ENCODE data around the gene SRP68. TPM values are rescaled to one million over a fixed set of nuclear protein-coding genes. Genes with fewer than 3 reads are reported as not detected.

SRP68 gene
- total RNA-seq, 8 experiments from 2014 or later = 21.2 to 70.9 (median 36.4) TPM

Other genes starting within 250 kb of the SRP68 start
- gene UNC13D, start 228.1 kb downstream of the SRP68 start, total RNA-seq = 1 to 10 TPM in 7 of 8 experiments, under 1 TPM in 1; 0.87 to 9.1 (median 2.7) TPM
- 10 to 100 TPM; 51.3 to 86.5 (median 60.1) TPM for gene WBP2, start 217.2 kb downstream of the SRP68 start, total RNA-seq
- gene TRIM47, start 193.9 kb downstream of the SRP68 start, total RNA-seq = 10 to 100 TPM in 2 of 8 experiments, 1 to 10 TPM in 5, under 1 TPM in 1; 0.67 to 15.1 (median 4.8) TPM
- 10 to 100 TPM in 7 of 8 experiments, 1 to 10 TPM in 1; 8.7 to 22.5 (median 13.4) TPM for gene TRIM65, start 175.6 kb downstream of the SRP68 start, total RNA-seq
- gene MRPL38, start 167.6 kb downstream of the SRP68 start, total RNA-seq = 10 to 100 TPM; 31.1 to 77.0 (median 47.0) TPM
- gene FBF1, start 131.5 kb downstream of the SRP68 start, total RNA-seq = 10 to 100 TPM in 3 of 8 experiments, 1 to 10 TPM in 5; 4.8 to 14.7 (median 7.6) TPM
- 100 to 1,000 TPM in 1 of 8 experiments, 10 to 100 TPM in 7; 14.6 to 106 (median 32.4) TPM for gene ACOX1, start 93.4 kb downstream of the SRP68 start, total RNA-seq
- 10 to 100 TPM in 6 of 8 experiments, 1 to 10 TPM in 2; 7.8 to 29.8 (median 15.4) TPM for gene TEN1, start 93.3 kb downstream of the SRP68 start, total RNA-seq
- gene CDK3, start 71.7 kb downstream of the SRP68 start, total RNA-seq = 10 to 100 TPM in 1 of 8 experiments, 1 to 10 TPM in 7; 3.5 to 11.0 (median 6.2) TPM
- 1 to 10 TPM in 1 of 8 experiments, under 1 TPM in 6, not detected in 1; 0.05 to 1.0 (median 0.59) TPM for gene EVPL, start 45.2 kb downstream of the SRP68 start, total RNA-seq
- gene GALR2, start 2.3 kb upstream of the SRP68 start, total RNA-seq = under 1 TPM in 6 of 8 experiments, not detected in 2; 0.11 to 0.81 (median 0.46) TPM
- 10 to 100 TPM; 13.1 to 37.3 (median 20.9) TPM for gene ZACN, start 6.7 kb upstream of the SRP68 start, total RNA-seq
- gene EXOC7, start 31.3 kb upstream of the SRP68 start, total RNA-seq = 100 to 1,000 TPM in 1 of 8 experiments, 10 to 100 TPM in 7; 39.6 to 105 (median 64.7) TPM
- 10 to 100 TPM in 1 of 8 experiments, 1 to 10 TPM in 4, under 1 TPM in 3; 0.41 to 83.2 (median 3.0) TPM for gene FOXJ1, start 68.7 kb upstream of the SRP68 start, total RNA-seq
- 10 to 100 TPM in 7 of 8 experiments, 1 to 10 TPM in 1; 1.7 to 36.9 (median 25.6) TPM for gene RNF157, start 168.0 kb upstream of the SRP68 start, total RNA-seq
- gene UBALD2, start 192.8 kb upstream of the SRP68 start, total RNA-seq = 10 to 100 TPM; 11.7 to 34.6 (median 21.3) TPM
- gene QRICH2, start 235.8 kb upstream of the SRP68 start, total RNA-seq = 1 to 10 TPM; 2.8 to 9.3 (median 3.6) TPM

Measured in motor neuron (in vitro differentiated cells).